GM18870 (cell line): ENCODE measurements around the gene CRELD2.
"Not testable (repeated sequence)": the region's sequence is repeated elsewhere in the genome, so short reads cannot be mapped to it uniquely, and the experiment has no call there.

Experiments used
- ATAC-seq: cut with Tn5 transposase; IDR thresholded peaks from one replicate; pipeline ENCODE4 v1.9.1; 2021; ENCODE audit warnings: moderate library complexity; ENCODE audit not compliant: unreplicated experiment

Gene CRELD2

GRCh38 chr22:49943405-49943765 lies 25.0 kb downstream of the CRELD2 start:
- no peak for ATAC-seq

GRCh38 chr22:49943771-49944398 lies 25.5 kb downstream of the CRELD2 start:
- ATAC-seq = no peak

GRCh38 chr22:49944399-49944891 lies 26.0 kb downstream of the CRELD2 start:
- ATAC-seq = no peak

GRCh38 chr22:49945042-49945794 lies 26.8 kb downstream of the CRELD2 start:
- not testable (repeated sequence) for ATAC-seq

- no peak for ATAC-seq
These were observed 28.3 kb downstream of the CRELD2 start for GRCh38 chr22:49946612-49947295.

- no peak for ATAC-seq
These were observed 28.8 kb downstream of the CRELD2 start for GRCh38 chr22:49947296-49947622.

- no peak for ATAC-seq
These were observed 29.9 kb downstream of the CRELD2 start for GRCh38 chr22:49948116-49948957.

- ATAC-seq = no peak
These were observed 30.8 kb downstream of the CRELD2 start for GRCh38 chr22:49948958-49949913.

GRCh38 chr22:49949914-49950292 lies 31.5 kb downstream of the CRELD2 start:
- ATAC-seq = no peak

GRCh38 chr22:49950396-49950994 lies 32.1 kb downstream of the CRELD2 start:
- no peak for ATAC-seq

GRCh38 chr22:49951000-49951677 lies 32.7 kb downstream of the CRELD2 start:
- ATAC-seq = no peak

- ATAC-seq = no peak
These were observed 33.2 kb downstream of the CRELD2 start for GRCh38 chr22:49951678-49951985.

- no peak for ATAC-seq
These were observed 33.8 kb downstream of the CRELD2 start for GRCh38 chr22:49951986-49952896.

- no peak for ATAC-seq
These were observed 34.7 kb downstream of the CRELD2 start for GRCh38 chr22:49953027-49953679.

- no peak for ATAC-seq
These were observed 35.4 kb downstream of the CRELD2 start for GRCh38 chr22:49953680-49954344.

- no peak for ATAC-seq
These were observed 35.9 kb downstream of the CRELD2 start for GRCh38 chr22:49954354-49954753.

- no peak for ATAC-seq
These were observed 36.7 kb downstream of the CRELD2 start for GRCh38 chr22:49954991-49955580.
